ENCODE measurements around the gene RMRP. TPM values are rescaled to one million over a fixed set of nuclear protein-coding genes. Genes with fewer than 3 reads are reported as not detected.

Gene RMRP
- total and polyA plus RNA-seq, 12 donors: 14.9 to 14,997 (median 5,571) TPM

DNA sequence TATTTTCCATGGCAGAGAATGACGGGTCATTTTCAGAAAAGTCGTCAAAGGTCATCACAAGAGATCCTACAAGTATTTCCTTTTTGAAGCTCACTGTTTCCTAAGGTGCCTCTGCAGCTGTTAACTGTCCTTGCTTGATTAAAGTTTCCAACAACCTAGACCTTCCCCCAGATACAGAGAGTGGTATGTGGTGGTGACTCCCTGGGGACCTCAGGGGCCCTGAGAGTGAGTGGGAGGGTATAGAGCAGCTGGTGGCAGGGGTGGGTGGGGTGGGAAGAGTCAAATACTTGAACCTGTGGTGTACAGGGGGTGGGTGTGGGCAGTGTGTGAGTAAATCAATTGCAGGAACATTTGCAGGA is 38.0 kb downstream of the RMRP start:
- Histone ChIP-seq H3K4me3 (no peak overlapping the region), H3K36me3 (no peaks in the 10 kb centered on the region)
- TF ChIP-seq CTCF (IDR thresholded peaks at IDR 0.05): no peak

GRCh38 chr9:35618854-35619799 is 38.7 kb downstream of the RMRP start:
- peak overlapping the region in 1 of 10 donors; percentile 73 for H3K27ac ChIP-seq
- DNase-seq: no peak

More for the DNA sequence above, 38.0 kb downstream of the RMRP start:
- intact Hi-C loops (cut with DNase I): no loop called here
- Histone ChIP-seq H3K27me3 (peaks cover 0 to 15% (median 0%) of the 10 kb centered on the region in 7 donors), H3K27ac (peak overlapping the region in 1 of 10 donors; percentile 4), H3K4me1 (peaks cover 0 to 36% (median 3%) of the 10 kb centered on the region in 9 donors), H3K9me3 (no peaks in the 10 kb centered on the region)
- no peak for DNase-seq
- ATAC-seq: no peak
- 49 to 58% methylated on average over 2 of the region's 2 CpGs for WGBS, 2 donors

DNA sequence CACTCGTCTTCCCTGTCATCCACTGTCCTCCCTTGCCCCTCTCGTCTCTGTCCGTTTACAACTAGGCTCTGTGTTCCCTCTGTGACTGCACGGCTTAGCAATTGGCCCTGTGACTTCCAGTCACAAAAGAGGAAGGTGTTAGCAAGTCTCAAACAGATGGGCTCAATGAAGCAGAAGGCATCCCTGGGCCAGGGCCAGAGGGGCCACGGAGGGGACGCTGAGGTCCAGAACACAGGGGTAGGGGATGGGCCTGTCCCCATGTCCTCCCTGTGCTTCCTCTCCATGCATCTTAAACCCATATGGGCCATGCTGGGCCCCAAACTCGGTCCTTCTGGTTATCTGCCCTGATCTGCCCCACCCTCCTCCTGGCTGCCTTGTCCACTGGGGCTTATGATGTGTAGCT is 39.5 kb downstream of the RMRP start, which contains the start of gene CD72:
Gene CD72 (minus strand): TSS at position 89 of the 403 bp plus-strand sequence. CDS start 110 bp downstream, outside the sequence.
- TF ChIP-seq CTCF (IDR thresholded peaks at IDR 0.05): no peak
- peaks cover 0 to 36% (median 3%) of the 10 kb centered on the region in 9 donors for H3K4me1 ChIP-seq
- intact Hi-C loops (cut with DNase I): no loop called here
- H3K36me3 ChIP-seq: no peaks in the 10 kb centered on the region
- H3K27ac ChIP-seq: peak within 1 kb of the TSS in 1 of 10 donors; percentile 73
- WGBS, 2 donors: 84% methylated on average over 7 of the region's 7 CpGs
- peaks cover 0 to 15% (median 0%) of the 10 kb centered on the region in 7 donors for H3K27me3 ChIP-seq
- DNase-seq (no peak), ATAC-seq (peak in 6 of 8 donors; percentile 18 to 51 (median 34))
- peak within 1 kb of the TSS in 9 of 10 donors; percentile 14 to 56 (median 50) for H3K4me3 ChIP-seq
- H3K9me3 ChIP-seq: no peaks in the 10 kb centered on the region

More at GRCh38 chr9:35618854-35619799, 38.7 kb downstream of the RMRP start:
- intact Hi-C loops (cut with DNase I): no loop called here
- Histone ChIP-seq H3K9me3 (no peaks in the 10 kb centered on the region), H3K4me1 (peaks cover 0 to 36% (median 3%) of the 10 kb centered on the region in 9 donors), H3K4me3 (no peak overlapping the region), H3K36me3 (no peaks in the 10 kb centered on the region), H3K27me3 (peaks cover 0 to 15% (median 0%) of the 10 kb centered on the region in 7 donors)
- TF ChIP-seq CTCF (IDR thresholded peaks at IDR 0.05): no peak
- WGBS, 2 donors: 88 to 89% methylated on average over 17 of the region's 17 CpGs
- ATAC-seq: peak in 4 of 8 donors; percentile 14 to 63 (median 39)

- intact Hi-C loops (cut with DNase I): no loop called here
- 51 to 56% methylated on average over 8 of the region's 8 CpGs for WGBS, 2 donors
These were observed 40.3 kb downstream of the RMRP start for GRCh38 chr9:35617548-35617947.

More at GRCh38 chr9:35617548-35617947, 40.3 kb downstream of the RMRP start:
- peak overlapping the region in 1 of 10 donors; percentile 73 for H3K27ac ChIP-seq
- peaks cover 0 to 15% (median 0%) of the 10 kb centered on the region in 7 donors for H3K27me3 ChIP-seq
- peak overlapping the region in 9 of 10 donors; percentile 14 to 56 (median 50) for H3K4me3 ChIP-seq
- DNase-seq (no peak), ATAC-seq (no peak)
- peaks cover 0 to 36% (median 3%) of the 10 kb centered on the region in 9 donors for H3K4me1 ChIP-seq
- H3K9me3 ChIP-seq: no peaks in the 10 kb centered on the region
- TF ChIP-seq CTCF (IDR thresholded peaks at IDR 0.05): no peak
- no peaks in the 10 kb centered on the region for H3K36me3 ChIP-seq
